ENCODE data around the gene ABCB4.
A peak's percentile ranks its signal among the peaks of the same experiment; 100 is the strongest.

ABCB4 gene

GRCh38 chr7:87475359-87476178, at the start of gene ABCB4:
Gene ABCB4, minus strand, starts transcription at chr7:87475680. Its CDS starts 215 bp downstream, at chr7:87475465.
- no peak for DNase-seq (ENCODE audit: low read depth, low spot score)

DNA sequence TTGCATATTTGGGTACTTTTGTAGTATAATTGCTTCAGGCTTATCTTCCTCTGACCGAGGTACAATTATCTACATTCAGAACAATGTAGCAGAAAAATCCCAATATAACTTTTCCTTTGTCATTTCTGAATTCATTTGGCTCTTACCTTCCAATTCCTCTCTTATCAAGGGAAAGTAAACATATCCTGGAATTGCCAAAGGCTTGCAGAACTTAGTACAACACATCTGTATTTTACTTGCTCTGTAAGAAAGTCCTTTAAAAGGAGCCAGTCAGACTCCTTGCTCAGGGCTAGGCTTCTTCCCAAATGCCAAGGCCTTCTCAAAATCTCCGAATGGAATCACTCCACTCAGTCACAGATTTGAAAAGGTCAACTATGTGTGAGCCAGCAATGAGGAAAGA, 43.3 kb upstream of the ABCB4 start:
- DNase-seq (ENCODE audit: low read depth, low spot score): no peak

DNA sequence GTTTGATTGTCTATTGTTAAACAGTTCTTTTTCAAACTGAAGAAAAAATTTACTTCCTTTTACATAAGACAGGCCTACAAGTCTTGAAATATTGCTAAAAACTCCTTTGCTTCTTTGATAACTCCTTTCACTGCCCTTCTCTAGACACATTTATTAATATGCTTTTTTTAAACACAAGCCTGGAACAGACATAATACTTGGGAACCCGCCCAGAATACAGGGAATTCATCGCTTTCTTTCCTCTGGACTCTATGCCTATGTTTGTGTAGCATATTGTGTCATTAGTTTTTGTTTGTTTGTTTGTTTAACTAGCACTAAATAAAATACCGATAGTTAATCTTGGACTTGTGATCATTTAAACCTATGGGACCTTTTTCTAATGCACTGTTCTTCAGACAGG, 42.4 kb upstream of the ABCB4 start:
- no peak for DNase-seq (ENCODE audit: low read depth, low spot score)

- no peak for DNase-seq (ENCODE audit: low read depth, low spot score)
These were observed 41.8 kb upstream of the ABCB4 start for GRCh38 chr7:87517136-87517815.

DNA sequence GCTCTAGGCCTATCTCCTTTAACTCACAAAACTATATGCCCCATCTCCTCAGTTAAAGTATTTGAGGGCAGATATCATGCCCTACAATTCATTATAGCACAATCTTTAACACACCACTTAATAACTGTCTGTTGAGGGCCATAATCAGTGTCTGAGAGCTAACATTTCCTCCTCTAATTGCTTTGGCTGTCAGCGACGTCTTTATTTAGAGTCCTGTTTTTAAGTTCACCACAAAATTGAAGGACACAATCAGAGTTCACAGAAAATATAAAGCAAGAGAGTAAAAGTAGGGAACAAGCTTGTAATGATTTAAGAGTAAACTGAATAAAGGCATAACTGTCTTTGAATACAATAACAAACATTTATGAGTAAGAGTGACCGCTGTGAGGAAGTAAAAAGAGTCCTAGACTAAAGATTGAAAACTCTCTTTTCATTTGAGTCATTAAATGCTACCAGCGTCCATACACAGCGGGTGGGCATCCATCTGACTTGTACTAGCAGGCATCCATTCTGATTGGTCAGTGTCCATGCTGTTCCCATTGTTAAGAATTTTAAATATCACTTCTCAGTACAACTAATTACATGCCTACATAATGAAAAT, 38.4 kb upstream of the ABCB4 start:
- DNase-seq (ENCODE audit: low read depth, low spot score): no peak

GRCh38 chr7:87512906-87513305, 37.4 kb upstream of the ABCB4 start:
- no peak for DNase-seq (ENCODE audit: low read depth, low spot score)

DNA sequence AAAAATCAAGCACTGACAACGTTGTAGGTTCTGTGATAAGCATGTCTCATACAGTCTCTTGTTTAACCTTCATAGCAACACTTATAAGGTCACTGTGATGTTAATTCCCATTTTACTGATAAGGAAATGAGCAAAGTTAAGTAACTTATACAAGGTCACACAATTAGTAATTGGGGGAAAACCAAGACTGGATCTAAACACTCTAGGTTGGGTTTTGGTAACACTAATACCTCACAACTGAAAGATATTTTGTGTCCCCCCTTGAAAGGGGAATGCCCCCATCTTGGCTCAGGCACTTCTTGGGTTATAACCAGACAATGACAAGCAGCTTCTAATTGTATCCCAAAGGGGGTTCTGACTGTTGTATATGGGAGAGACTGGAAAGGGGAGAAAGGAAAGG, 36.0 kb upstream of the ABCB4 start:
- DNase-seq (ENCODE audit: low read depth, low spot score): no peak

DNA sequence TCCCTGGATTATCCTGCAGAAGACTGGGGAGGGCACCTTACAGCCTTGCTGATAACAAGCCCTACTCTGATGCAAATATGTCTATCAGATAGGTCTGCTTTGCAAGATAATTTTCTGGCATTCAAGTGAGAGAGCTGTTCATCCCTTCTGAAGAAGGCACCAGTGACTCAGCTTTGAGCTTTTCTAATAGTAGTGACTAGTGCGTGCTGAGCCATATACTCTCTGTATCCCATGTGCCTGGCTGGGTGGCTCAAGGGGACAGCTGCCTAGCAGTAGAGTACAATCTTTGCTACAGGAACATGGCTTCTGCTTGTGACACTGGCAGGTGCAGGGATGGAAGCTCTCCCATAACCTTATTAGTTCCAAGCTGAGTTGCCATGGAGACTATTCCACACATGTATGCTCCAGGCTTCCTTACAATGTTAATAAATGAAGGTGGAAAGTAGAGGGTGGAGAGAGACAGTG, 35.0 kb upstream of the ABCB4 start:
- no peak for DNase-seq (ENCODE audit: low read depth, low spot score)

- peak; percentile 41 for DNase-seq (ENCODE audit: low read depth, low spot score)
These were observed 32.0 kb upstream of the ABCB4 start for GRCh38 chr7:87507446-87507845.

DNA sequence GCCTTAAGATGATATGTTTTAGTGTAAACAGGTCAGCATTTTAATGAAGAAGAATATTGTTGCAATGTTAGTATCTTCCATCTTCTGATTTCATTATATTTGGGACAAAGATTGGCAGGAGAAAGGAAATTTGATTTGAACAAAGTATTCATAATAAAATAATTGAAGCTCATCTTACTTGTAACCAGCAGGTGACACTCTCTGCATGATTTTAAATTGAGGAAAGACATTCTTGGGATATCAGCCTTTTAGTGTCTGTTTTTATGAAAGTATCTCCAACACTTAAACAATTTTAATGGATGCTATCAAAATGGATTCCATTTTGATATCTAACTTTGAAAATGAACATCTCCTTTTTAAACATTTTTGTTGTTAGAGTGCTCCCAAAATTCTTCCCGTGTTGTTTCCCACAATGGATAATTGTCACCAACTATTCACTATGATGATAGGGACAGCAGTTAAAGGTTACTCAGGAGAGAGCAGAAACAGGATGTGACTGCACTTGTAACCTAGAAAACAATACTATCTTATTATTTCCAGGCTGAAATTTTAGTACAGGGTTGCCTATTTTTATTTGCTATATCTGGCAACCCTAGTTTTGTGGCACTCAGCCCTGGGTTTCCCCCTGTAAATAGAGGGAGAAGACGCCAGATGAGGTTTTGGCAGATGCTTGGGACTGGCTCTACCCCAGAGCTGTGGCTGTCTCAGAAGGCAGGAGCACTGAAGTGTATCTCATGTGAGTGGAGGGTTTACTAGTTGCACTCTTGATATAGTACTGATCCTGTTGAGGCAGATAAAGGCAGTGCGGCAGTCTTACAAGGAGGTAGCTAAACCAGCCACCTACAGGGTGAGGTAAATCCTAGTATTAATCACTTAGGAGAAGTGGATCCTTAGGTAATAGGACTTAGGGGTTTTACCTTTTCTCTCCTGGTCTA, 31.0 kb upstream of the ABCB4 start:
- no peak for DNase-seq (ENCODE audit: low read depth, low spot score)

GRCh38 chr7:87505557-87506245, 30.2 kb upstream of the ABCB4 start:
- no peak for DNase-seq (ENCODE audit: low read depth, low spot score)

- DNase-seq (ENCODE audit: low read depth, low spot score): no peak
These were observed 29.6 kb upstream of the ABCB4 start for GRCh38 chr7:87505122-87505521.

DNA sequence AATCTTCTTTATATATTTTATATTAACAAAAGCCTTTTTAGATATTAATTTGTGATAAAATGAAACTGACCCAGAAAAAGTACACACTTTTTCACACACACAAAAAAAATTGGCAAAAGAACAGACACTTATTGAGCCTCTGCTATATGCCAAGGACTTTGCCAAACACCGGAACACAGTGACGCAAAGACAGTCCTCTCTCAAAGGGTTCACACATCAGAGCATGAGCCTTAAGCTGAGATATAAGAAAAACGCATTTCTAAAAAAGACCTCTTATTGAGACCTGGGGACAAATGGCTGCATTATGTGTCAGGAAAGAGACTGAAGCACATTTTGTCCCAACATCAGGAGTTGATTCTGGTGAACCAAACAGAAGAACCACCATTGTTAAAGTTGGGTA, 24.0 kb upstream of the ABCB4 start:
- no peak for DNase-seq (ENCODE audit: low read depth, low spot score)

GRCh38 chr7:87498893-87499292, 23.4 kb upstream of the ABCB4 start:
- DNase-seq (ENCODE audit: low read depth, low spot score): no peak

- DNase-seq (ENCODE audit: low read depth, low spot score): no peak
These were observed 22.0 kb upstream of the ABCB4 start for GRCh38 chr7:87497482-87497881.

DNA sequence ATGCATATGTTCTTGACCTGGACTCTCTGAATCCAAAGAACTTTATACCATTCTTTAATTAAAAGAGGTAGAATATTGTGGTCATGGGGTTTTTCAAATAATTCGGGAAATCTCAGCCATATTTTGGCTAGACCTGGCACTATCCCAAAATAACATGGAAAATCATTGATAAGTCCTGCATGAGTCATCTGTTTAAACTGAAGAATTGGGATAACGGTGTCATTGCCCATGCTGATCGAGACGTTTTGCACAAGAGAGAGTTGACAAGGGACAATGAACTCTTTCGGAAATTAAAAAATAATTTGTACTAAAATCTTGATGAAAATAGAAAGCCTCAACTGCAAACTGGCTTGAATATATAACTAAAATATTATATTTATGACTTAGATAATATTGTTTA, 19.9 kb upstream of the ABCB4 start:
- DNase-seq (ENCODE audit: low read depth, low spot score): no peak

DNA sequence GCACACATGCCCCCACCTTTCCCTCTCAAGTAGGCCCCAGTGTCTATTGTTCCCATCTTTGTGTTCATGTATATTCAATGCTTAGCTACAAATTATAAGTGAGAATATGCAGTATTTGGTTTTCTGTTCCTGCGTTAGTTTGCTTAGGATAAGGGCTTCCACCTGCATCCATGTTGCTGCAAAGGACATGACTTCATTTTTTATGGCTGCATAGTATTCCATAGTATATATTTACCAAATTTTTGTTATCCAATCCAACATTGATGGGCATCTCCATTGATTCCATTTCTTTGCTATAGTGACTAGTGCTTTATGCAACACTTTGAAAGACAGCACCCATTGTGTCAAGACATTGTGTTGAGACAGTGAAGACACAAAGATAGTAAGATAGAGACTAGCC, 19.0 kb upstream of the ABCB4 start:
- DNase-seq (ENCODE audit: low read depth, low spot score): no peak

DNA sequence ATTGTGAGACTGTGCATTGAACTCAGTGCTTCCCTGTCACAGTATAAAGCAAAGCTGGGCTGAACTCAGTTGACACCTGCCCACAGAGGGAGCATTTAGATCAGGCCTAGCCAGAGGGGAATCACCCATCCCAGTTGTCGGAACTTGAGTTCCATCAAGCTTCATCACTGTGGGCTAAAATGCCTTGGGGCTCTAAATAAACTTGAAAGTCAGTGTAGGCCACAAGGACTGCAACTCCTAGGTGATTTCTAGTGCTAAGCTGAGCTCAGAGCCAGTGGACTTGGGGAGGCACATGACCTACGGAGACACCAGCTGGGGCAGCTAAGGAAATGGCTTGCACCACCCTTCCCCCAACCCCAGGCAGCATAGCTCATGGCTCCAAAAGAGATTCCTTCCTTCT, 7.7 kb upstream of the ABCB4 start:
- DNase-seq (ENCODE audit: low read depth, low spot score): no peak

DNA sequence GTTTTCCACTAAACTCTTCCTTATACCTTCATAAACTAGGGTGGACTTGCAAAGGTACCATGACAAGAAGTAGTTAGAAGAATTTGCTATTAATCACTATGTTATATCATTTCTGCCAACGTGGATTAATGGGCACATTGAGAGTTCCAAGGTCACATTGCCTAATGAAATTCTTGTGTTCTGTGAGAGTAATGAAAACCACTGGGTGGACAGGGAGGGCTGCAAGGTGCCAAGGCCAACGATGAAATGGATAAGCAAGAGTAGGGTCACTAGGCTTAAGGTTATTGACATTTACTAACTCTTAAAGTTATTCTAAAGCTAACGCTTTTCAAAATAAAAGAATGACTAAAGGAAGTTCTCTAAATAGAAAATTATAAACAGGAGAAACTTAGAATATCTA, 6.6 kb upstream of the ABCB4 start:
- no peak for DNase-seq (ENCODE audit: low read depth, low spot score)

DNA sequence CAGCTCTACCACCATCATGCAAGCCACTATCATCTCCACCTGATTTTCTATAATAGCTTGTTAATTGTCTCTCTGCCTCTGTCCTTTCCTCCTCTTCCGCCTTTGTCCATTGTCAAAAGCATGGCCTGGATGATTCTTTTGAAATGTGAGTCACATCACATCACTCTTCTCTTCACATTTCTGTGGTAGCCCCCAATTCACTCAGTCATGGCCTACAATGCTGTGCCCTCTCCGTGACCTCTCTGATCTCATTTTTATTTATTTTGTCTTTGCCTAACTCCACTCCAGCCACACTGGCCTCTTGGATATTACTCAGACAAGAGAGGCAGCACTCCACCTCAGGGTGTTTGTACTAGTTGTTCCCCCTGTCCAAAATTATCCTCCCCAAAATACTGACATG, 4.9 kb upstream of the ABCB4 start:
- no peak for DNase-seq (ENCODE audit: low read depth, low spot score)

DNA sequence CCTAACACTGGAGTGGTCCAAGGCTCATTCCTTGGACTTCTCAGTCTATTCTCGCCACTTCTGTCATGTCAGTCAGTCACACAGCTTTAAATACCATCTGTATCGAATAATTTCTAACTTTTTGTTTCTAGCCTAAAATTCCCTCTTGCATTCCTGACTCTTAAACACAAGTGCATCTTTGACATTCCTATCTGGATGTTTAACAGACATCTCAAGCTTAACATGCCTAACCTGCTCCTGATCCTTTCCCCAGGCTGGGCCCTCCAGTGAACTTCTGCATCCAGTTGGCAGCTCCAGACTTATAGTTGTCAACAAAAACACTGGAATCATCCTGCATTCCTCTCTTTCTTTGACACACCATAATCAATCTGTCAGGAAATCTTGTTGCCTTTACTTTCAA, 4.5 kb upstream of the ABCB4 start:
- DNase-seq (ENCODE audit: low read depth, low spot score): no peak

Data from ELF-1 (cell line).